ENCODE measurements around the gene HDAC4.

The HDAC4 gene

GRCh38 chr2:239152239-239152915 lies 248.4 kb downstream of the HDAC4 start:
- no peak for DNase-seq (ENCODE audit: low read depth)

GRCh38 chr2:239151201-239152131 lies 249.4 kb downstream of the HDAC4 start:
- DNase-seq (ENCODE audit: low read depth) = no peak

GRCh38 chr2:239150125-239151011 lies 250.5 kb downstream of the HDAC4 start:
- DNase-seq (ENCODE audit: low read depth) = no peak

GRCh38 chr2:239149501-239149900 lies 251.3 kb downstream of the HDAC4 start:
- no peak for DNase-seq (ENCODE audit: low read depth)

- DNase-seq (ENCODE audit: low read depth) = no peak
These were observed 252.2 kb downstream of the HDAC4 start for GRCh38 chr2:239148495-239149200.

- DNase-seq (ENCODE audit: low read depth) = no peak
These were observed 253.4 kb downstream of the HDAC4 start for GRCh38 chr2:239147376-239147775.

- no peak for DNase-seq (ENCODE audit: low read depth)
These were observed 254.1 kb downstream of the HDAC4 start for GRCh38 chr2:239146741-239147181.

GRCh38 chr2:239146011-239146641 lies 254.7 kb downstream of the HDAC4 start:
- DNase-seq (ENCODE audit: low read depth) = no peak

- no peak for DNase-seq (ENCODE audit: low read depth)
These were observed 255.2 kb downstream of the HDAC4 start for GRCh38 chr2:239145601-239146000.

GRCh38 chr2:239145106-239145505 lies 255.7 kb downstream of the HDAC4 start:
- no peak for DNase-seq (ENCODE audit: low read depth)

GRCh38 chr2:239144713-239144999 lies 256.2 kb downstream of the HDAC4 start:
- DNase-seq (ENCODE audit: low read depth) = no peak

- DNase-seq (ENCODE audit: low read depth) = no peak
These were observed 256.7 kb downstream of the HDAC4 start for GRCh38 chr2:239143858-239144712.

- DNase-seq (ENCODE audit: low read depth) = no peak
These were observed 258.0 kb downstream of the HDAC4 start for GRCh38 chr2:239142806-239143205.

GRCh38 chr2:239142296-239142695 lies 258.5 kb downstream of the HDAC4 start:
- DNase-seq (ENCODE audit: low read depth) = no peak

- no peak for DNase-seq (ENCODE audit: low read depth)
These were observed 259.6 kb downstream of the HDAC4 start for GRCh38 chr2:239141021-239141760.

GRCh38 chr2:239140346-239141020 lies 260.3 kb downstream of the HDAC4 start:
- no peak for DNase-seq (ENCODE audit: low read depth)

GRCh38 chr2:239139566-239139965 lies 261.3 kb downstream of the HDAC4 start:
- no peak for DNase-seq (ENCODE audit: low read depth)

GRCh38 chr2:239139101-239139500 lies 261.7 kb downstream of the HDAC4 start:
- DNase-seq (ENCODE audit: low read depth) = no peak

GRCh38 chr2:239138610-239139009 lies 262.2 kb downstream of the HDAC4 start:
- no peak for DNase-seq (ENCODE audit: low read depth)
